Mesendoderm (in vitro differentiated cells): ENCODE results near the gene MIAT.

Experiments
- DNase-seq: peaks from one replicate; pipeline ENCODE4 v3.0.0; 2013
- H2AK5ac ChIP-seq: 2 replicates; pipeline ENCODE4 v1.6.1; 2013; ENCODE audit warnings: low read length, inconsistent platforms
- H2BK120ac ChIP-seq: 2 replicates; pipeline ENCODE4 v1.6.1; 2013; ENCODE audit warnings: low read depth, mild to moderate bottlenecking, low read length, moderate library complexity, mixed read lengths
- H2BK15ac ChIP-seq: replicated peaks from 2 replicates; pipeline ENCODE4 v1.6.1; 2013; ENCODE audit warnings: low read depth, mild to moderate bottlenecking, moderate library complexity
- H2BK5ac ChIP-seq: 2 replicates; pipeline ENCODE4 v1.6.1; 2013; ENCODE audit warnings: low read length, inconsistent platforms
- H3K18ac ChIP-seq: 2 replicates; pipeline ENCODE4 v1.6.1; 2013; ENCODE audit warnings: mild to moderate bottlenecking, low read length, mixed read lengths
- H3K23ac ChIP-seq: one replicate; pipeline ENCODE4 v1.6.1; 2013; ENCODE audit warnings: low read length
- H3K27ac ChIP-seq: 2 replicates; pipeline ENCODE4 v1.5.1; 2013; ENCODE audit warnings: low read depth, mild to moderate bottlenecking, inconsistent platforms, low read length, moderate library complexity
- H3K27me3 ChIP-seq: 2 replicates; pipeline ENCODE4 v1.6.1; 2013; ENCODE audit warnings: low read length, control low read depth, mild to moderate bottlenecking, inconsistent platforms; ENCODE audit not compliant: insufficient read depth, poor library complexity
- H3K36me3 ChIP-seq: 2 replicates; pipeline ENCODE4 v1.6.1; 2013; ENCODE audit warnings: low read length, inconsistent platforms; ENCODE audit not compliant: control insufficient read depth, insufficient read depth
- H3K4ac ChIP-seq: one replicate; pipeline ENCODE4 v1.6.1; 2013; ENCODE audit warnings: low read depth, mild to moderate bottlenecking, low read length, moderate library complexity
- H3K4me1 ChIP-seq: 2 replicates; pipeline ENCODE4 v1.6.1; 2013; ENCODE audit warnings: low read depth, low read length, inconsistent platforms; ENCODE audit not compliant: control insufficient read depth
- H3K4me2 ChIP-seq: 2 replicates; pipeline ENCODE4 v1.6.1; 2013; ENCODE audit warnings: low read length
- H3K4me3 ChIP-seq: 2 replicates; pipeline ENCODE4 v1.5.1; 2013; ENCODE audit warnings: mild to moderate bottlenecking, low read length
- H3K56ac ChIP-seq: one replicate; pipeline ENCODE4 v1.6.1; 2013; ENCODE audit warnings: low read length
- H3K79me1 ChIP-seq: 2 replicates; pipeline ENCODE4 v1.6.1; 2013; ENCODE audit warnings: low read length, inconsistent platforms
- H3K79me2 ChIP-seq: 2 replicates; pipeline ENCODE4 v1.6.1; 2013; ENCODE audit warnings: mild to moderate bottlenecking, low read length; ENCODE audit not compliant: control insufficient read depth, insufficient read depth
- H3K9ac ChIP-seq: 2 replicates; pipeline ENCODE4 v1.6.1; 2013; ENCODE audit warnings: low read length, inconsistent platforms
- H4K5ac ChIP-seq: one replicate; pipeline ENCODE4 v1.6.1; 2013; ENCODE audit warnings: low read length
- H4K8ac ChIP-seq: one replicate; pipeline ENCODE4 v1.6.1; 2013; ENCODE audit warnings: low read depth, mild to moderate bottlenecking, control low read depth, low read length, moderate library complexity
- WGBS: extraction: QIAGEN DNeasy Blood & Tissue Kit; methylation state at CpG from one replicate; pipeline ENCODE4 v1.1.7; 2013; ENCODE audit warnings: low lambda C conversion rate, missing lambda C conversion rate; ENCODE audit not compliant: insufficient coverage; ENCODE audit errors: extremely low coverage; 5-methylcytosine and 5-hydroxymethylcytosine counted together

The MIAT gene

DNA sequence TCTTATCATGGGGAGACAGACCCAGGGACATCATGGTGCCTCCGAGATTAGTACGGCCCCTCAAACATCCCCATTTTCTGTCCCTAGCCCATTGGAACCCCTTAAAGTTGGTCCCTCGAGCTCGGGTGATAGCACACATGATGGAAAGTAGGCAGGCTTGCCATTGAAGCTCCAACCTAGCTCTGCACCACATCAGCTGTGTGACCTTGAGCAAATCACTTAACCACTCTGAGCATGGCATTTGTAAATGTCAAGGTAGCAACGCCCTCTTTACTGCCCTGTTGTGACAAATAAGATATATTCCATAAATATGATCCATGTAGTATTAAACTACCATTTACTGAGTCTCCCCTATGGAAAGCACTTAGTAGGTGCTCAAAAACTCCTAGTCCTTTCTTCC, 61.1 kb downstream of the MIAT start:
- Histone ChIP-seq H3K4me2 (no peak overlapping the region), H3K27me3 (no peaks in the 10 kb centered on the region), H3K36me3 (no peaks in the 10 kb centered on the region), H2AK5ac (no peak overlapping the region), H3K79me1 (no peaks in the 10 kb centered on the region), H4K8ac (no peak overlapping the region), H3K23ac (no peak overlapping the region), H3K9ac (no peak overlapping the region), H3K4me3 (no peak overlapping the region), H3K27ac (no peak overlapping the region), H2BK5ac (no peak overlapping the region), H3K4me1 (peaks cover 12% of the 10 kb centered on the region), H3K56ac (no peak overlapping the region), H3K18ac (no peak overlapping the region), H2BK120ac (no peak overlapping the region), H4K5ac (no peak overlapping the region), H2BK15ac (no peak overlapping the region), H3K4ac (no peak overlapping the region), H3K79me2 (no peaks in the 10 kb centered on the region)
- no peak for DNase-seq
- WGBS: no CpG with 5 or more reads among the region's 5 CpGs

DNA sequence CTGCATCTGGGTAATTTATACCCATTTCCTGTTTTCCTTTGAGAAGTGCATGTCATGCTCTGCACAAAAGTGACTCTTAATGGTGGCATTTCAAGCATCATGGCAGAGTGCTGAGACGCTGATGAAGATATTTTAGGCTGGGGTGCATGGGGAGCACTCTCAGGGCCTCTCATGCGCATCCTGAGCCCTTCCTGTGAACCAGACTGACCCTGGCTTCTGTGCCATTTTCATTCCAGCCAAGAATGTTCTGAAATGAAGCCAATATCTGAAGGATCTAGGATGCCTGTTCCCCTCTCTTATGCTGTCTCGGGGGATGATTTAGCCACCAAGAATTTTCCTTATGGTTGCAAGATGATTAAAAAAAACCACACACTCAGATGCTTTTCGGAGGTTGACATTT, 61.5 kb downstream of the MIAT start:
- Histone ChIP-seq H3K27ac (no peak overlapping the region), H3K36me3 (no peaks in the 10 kb centered on the region), H4K5ac (no peak overlapping the region), H3K79me2 (no peaks in the 10 kb centered on the region), H3K79me1 (no peaks in the 10 kb centered on the region), H3K4me2 (no peak overlapping the region), H3K4me3 (no peak overlapping the region), H3K27me3 (no peaks in the 10 kb centered on the region), H3K4me1 (peaks cover 8% of the 10 kb centered on the region), H3K9ac (no peak overlapping the region), H3K56ac (no peak overlapping the region), H3K18ac (no peak overlapping the region), H2BK120ac (no peak overlapping the region), H3K4ac (no peak overlapping the region), H4K8ac (no peak overlapping the region), H2BK15ac (no peak overlapping the region), H2BK5ac (no peak overlapping the region), H3K23ac (no peak overlapping the region), H2AK5ac (no peak overlapping the region)
- WGBS: no CpG with 5 or more reads among the region's 4 CpGs
- DNase-seq: no peak

DNA sequence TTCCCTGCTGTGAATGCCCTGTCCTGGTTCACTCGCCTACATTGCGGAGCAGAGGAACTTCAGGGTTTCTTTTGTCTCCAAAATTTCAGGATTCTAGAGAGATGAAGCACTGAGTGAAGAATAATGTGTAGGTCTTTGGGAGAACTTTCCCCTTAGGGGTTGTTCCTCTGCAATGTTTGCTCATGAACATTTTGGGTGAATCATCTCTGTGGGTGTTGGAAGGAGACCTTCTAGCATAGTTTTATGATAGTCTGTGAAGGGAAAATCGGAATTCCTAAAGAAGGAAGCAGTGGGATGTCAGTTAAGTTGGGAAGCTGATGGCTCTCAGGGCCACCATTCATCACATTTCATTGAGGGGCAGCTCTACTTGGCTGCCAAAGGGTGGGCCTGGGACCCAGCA, 64.8 kb downstream of the MIAT start:
- no CpG with 5 or more reads among the region's 3 CpGs for WGBS

GRCh38 chr22:26724414-26724813, 67.0 kb downstream of the MIAT start:
- Histone ChIP-seq H3K27ac (no peak overlapping the region), H3K27me3 (no peaks in the 10 kb centered on the region), H3K79me1 (no peaks in the 10 kb centered on the region), H3K36me3 (no peaks in the 10 kb centered on the region), H3K4me3 (no peak overlapping the region), H3K23ac (no peak overlapping the region), H3K79me2 (no peaks in the 10 kb centered on the region), H2BK5ac (no peak overlapping the region), H4K8ac (no peak overlapping the region), H2AK5ac (no peak overlapping the region), H3K9ac (no peak overlapping the region), H3K4me2 (no peak overlapping the region), H2BK15ac (no peak overlapping the region), H3K56ac (no peak overlapping the region), H3K4me1 (peaks cover 3% of the 10 kb centered on the region), H2BK120ac (no peak overlapping the region), H3K18ac (no peak overlapping the region), H3K4ac (no peak overlapping the region), H4K5ac (no peak overlapping the region)
- WGBS: no CpG with 5 or more reads among the region's 6 CpGs
- DNase-seq: no peak

More for the DNA sequence above, 64.8 kb downstream of the MIAT start:
- no peaks in the 10 kb centered on the region for H3K27me3 ChIP-seq
- no peak for DNase-seq
- H3K36me3 ChIP-seq: no peaks in the 10 kb centered on the region
- no peaks in the 10 kb centered on the region for H3K79me1 ChIP-seq
- no peak overlapping the region for H3K23ac ChIP-seq
- no peak overlapping the region for H2BK5ac ChIP-seq
- H3K4me2 ChIP-seq: no peak overlapping the region
- peaks cover 3% of the 10 kb centered on the region for H3K4me1 ChIP-seq
- H3K9ac ChIP-seq: no peak overlapping the region
- no peak overlapping the region for H3K27ac ChIP-seq
- H3K4ac ChIP-seq: no peak overlapping the region
- H3K4me3 ChIP-seq: no peak overlapping the region
- no peak overlapping the region for H3K56ac ChIP-seq
- no peak overlapping the region for H4K8ac ChIP-seq
- no peak overlapping the region for H2AK5ac ChIP-seq
- H2BK15ac ChIP-seq: no peak overlapping the region
- H3K18ac ChIP-seq: no peak overlapping the region
- no peaks in the 10 kb centered on the region for H3K79me2 ChIP-seq
- H2BK120ac ChIP-seq: no peak overlapping the region
- H4K5ac ChIP-seq: no peak overlapping the region

DNA sequence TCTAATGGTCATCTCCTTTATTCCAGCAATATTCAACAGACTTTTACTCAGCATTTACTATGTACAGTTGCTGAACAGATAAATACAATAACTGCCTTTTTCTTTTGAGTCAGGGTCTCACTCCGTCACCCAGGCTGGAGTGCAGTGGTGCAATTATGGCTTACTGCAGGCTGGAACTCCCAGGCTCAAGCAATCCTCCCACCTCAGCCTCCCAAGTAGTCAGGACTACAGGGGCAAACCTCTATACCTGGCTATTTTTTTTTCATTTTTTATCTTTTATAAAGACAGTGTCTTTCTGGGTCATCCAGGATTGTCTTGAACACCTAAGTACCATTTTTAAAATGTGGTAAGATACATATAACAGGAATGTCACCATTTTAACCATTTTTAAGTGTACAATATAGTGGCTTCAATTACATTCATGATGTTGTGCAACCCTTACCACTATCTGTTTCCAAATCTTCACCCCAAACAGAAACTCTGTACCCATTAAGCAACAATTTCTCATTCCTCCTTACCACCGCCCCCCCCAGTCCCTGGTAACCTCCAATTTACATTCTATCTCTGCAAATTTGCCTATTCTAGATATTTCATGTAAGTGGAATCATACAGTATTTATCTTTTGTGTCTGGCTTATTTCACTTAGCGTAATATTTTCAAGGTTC, 67.8 kb downstream of the MIAT start:
- Histone ChIP-seq H4K5ac (no peak overlapping the region), H3K56ac (no peak overlapping the region), H3K36me3 (no peaks in the 10 kb centered on the region), H3K4ac (no peak overlapping the region), H3K4me2 (no peak overlapping the region), H3K4me3 (no peak overlapping the region), H3K79me2 (no peaks in the 10 kb centered on the region), H3K27ac (no peak overlapping the region), H3K4me1 (peaks cover 3% of the 10 kb centered on the region), H4K8ac (no peak overlapping the region), H3K79me1 (no peaks in the 10 kb centered on the region), H2BK15ac (no peak overlapping the region), H2BK5ac (no peak overlapping the region), H3K18ac (no peak overlapping the region), H3K27me3 (no peaks in the 10 kb centered on the region), H3K9ac (no peak overlapping the region), H3K23ac (no peak overlapping the region), H2AK5ac (no peak overlapping the region), H2BK120ac (no peak overlapping the region)
- WGBS: no CpG with 5 or more reads among the region's 3 CpGs
- no peak for DNase-seq
